Lower lobe of right lung (tissue), 2 donors: ENCODE results near the gene HEATR5A. TPM values are rescaled to one million over a fixed set of nuclear protein-coding genes. Genes with fewer than 3 reads are reported as not detected.

ENCODE experiments used
- ATAC-seq, 2 donors: fragments of 200-7000 bp; cut with Tn5 transposase; one replicate each; pipeline ENCODE4 v1.9.1; 2020 to 2022; ENCODE audit warnings: mild to moderate bottlenecking in 2 of 2, moderate library complexity in 2 of 2
- DNase-seq: peaks from one replicate; pipeline ENCODE4 v3.0.0-alpha.2; 2020
- H3K27ac ChIP-seq: fragments of 200-600 bp; one replicate; pipeline ENCODE4 v1.8.0; 2022
- H3K27me3 ChIP-seq: fragments of 200-600 bp; one replicate; pipeline ENCODE4 v1.8.0; 2022; ENCODE audit warnings: low read depth
- H3K36me3 ChIP-seq: fragments of 200-600 bp; one replicate; pipeline ENCODE4 v1.8.0; 2022; ENCODE audit warnings: mild to moderate bottlenecking
- H3K4me1 ChIP-seq: fragments of 200-600 bp; one replicate; pipeline ENCODE4 v1.8.0; 2022
- H3K4me3 ChIP-seq: fragments of 200-600 bp; one replicate; pipeline ENCODE4 v1.8.0; 2022; ENCODE audit warnings: mild to moderate bottlenecking
- H3K9me3 ChIP-seq: fragments of 200-600 bp; one replicate; pipeline ENCODE4 v1.8.0; 2022
- CTCF ChIP-seq: fragments of 200-600 bp; IDR thresholded peaks from one replicate; pipeline ENCODE4 v1.8.0; 2022; ENCODE audit warnings: antibody characterized with exemption, mild to moderate bottlenecking
- intact Hi-C: fragments of 100-400 bp; cut with DNase I; formaldehyde crosslinking; loops from one replicate; pipeline ENCODE4 v1.11.0; 2022
- total RNA-seq: library from RNA; stranded (reverse); fragmentation: NEBNext Ultra II Directional; extraction: Animal tissue kit (Norgen Biotek cat#: 25700); gene quantifications from one replicate; pipeline ENCODE4 v1.2.1, GENCODE V29; 2021
- donor health status: DM: no; HTN: yes; CAD: no; lungs with severe emphysema.

The HEATR5A gene
- total RNA-seq, 1 donor from 2014 or later: 41.6 TPM

- intact Hi-C loops: no loop called here
- ATAC-seq (no peak), DNase-seq (no peak)
- Histone ChIP-seq H3K36me3 (no peaks in the 10 kb centered on the region), H3K9me3 (no peaks in the 10 kb centered on the region), H3K27me3 (no peaks in the 10 kb centered on the region), H3K27ac (no peak overlapping the region), H3K4me1 (peaks cover 24% of the 10 kb centered on the region), H3K4me3 (no peak overlapping the region)
- no peak for TF ChIP-seq CTCF
Observed at GRCh38 chr14:31268216-31268615, 152.1 kb downstream of the HEATR5A start.

- no peak for TF ChIP-seq CTCF
Observed at GRCh38 chr14:31266437-31267331, 153.7 kb downstream of the HEATR5A start.

GRCh38 chr14:31265701-31266398, 154.5 kb downstream of the HEATR5A start:
- Histone ChIP-seq H3K4me1 (peaks cover 45% of the 10 kb centered on the region), H3K9me3 (no peaks in the 10 kb centered on the region), H3K27ac (no peak overlapping the region), H3K36me3 (no peaks in the 10 kb centered on the region), H3K27me3 (no peaks in the 10 kb centered on the region), H3K4me3 (no peak overlapping the region)
- TF ChIP-seq CTCF: no peak
- ATAC-seq (peak in 1 of 2 donors; percentile 30), DNase-seq (no peak)
- intact Hi-C loops: no loop called here

More at GRCh38 chr14:31266437-31267331, 153.7 kb downstream of the HEATR5A start:
- H3K4me3 ChIP-seq: no peak overlapping the region
- no peak for ATAC-seq
- H3K27me3 ChIP-seq: no peaks in the 10 kb centered on the region
- H3K36me3 ChIP-seq: no peaks in the 10 kb centered on the region
- no peaks in the 10 kb centered on the region for H3K9me3 ChIP-seq
- H3K27ac ChIP-seq: no peak overlapping the region
- DNase-seq: no peak
- peaks cover 38% of the 10 kb centered on the region for H3K4me1 ChIP-seq
- intact Hi-C loops: no loop called here

GRCh38 chr14:31263485-31264133, 156.7 kb downstream of the HEATR5A start:
- DNase-seq: no peak
- Histone ChIP-seq H3K27ac (peak overlapping the region; percentile 81), H3K4me1 (peaks cover 45% of the 10 kb centered on the region), H3K4me3 (no peak overlapping the region), H3K9me3 (no peaks in the 10 kb centered on the region), H3K27me3 (no peaks in the 10 kb centered on the region), H3K36me3 (no peaks in the 10 kb centered on the region)
- ATAC-seq: peak; percentile 83 to 84
- no peak for TF ChIP-seq CTCF
- intact Hi-C loops: no loop called here
